Liver (tissue), 9 donors: ENCODE data around the gene MAGI1. TPM values are rescaled to one million over a fixed set of nuclear protein-coding genes. Genes with fewer than 3 reads are reported as not detected.

Experiments used
- DNase-seq: peaks from one replicate; pipeline ENCODE4 v3.0.0-alpha.2; 2017; ENCODE audit warnings: low spot score
- H3K27ac ChIP-seq, 2 donors: one replicate each; pipeline ENCODE4 v1.7.0; 2013; ENCODE audit warnings: inconsistent platforms in 2 of 2, low read length in 2 of 2, control low read depth in 1 of 2, low read depth in 1 of 2, mild to moderate bottlenecking in 1 of 2
- H3K27me3 ChIP-seq, 4 donors: one replicate each; pipeline versions ENCODE4 v1.6.1 to v1.7.0; 2013; ENCODE audit warnings: low read length in 3 of 4, inconsistent platforms in 1 of 4, mild to moderate bottlenecking in 1 of 4, moderate library complexity in 1 of 4; ENCODE audit not compliant: control insufficient read depth in 4 of 4, insufficient read depth in 4 of 4
- H3K36me3 ChIP-seq, 4 donors: one replicate each; pipeline versions ENCODE4 v1.6.1 to v1.7.0; 2013; ENCODE audit warnings: low read length in 3 of 4, mild to moderate bottlenecking in 3 of 4, low read depth in 1 of 4, moderate library complexity in 1 of 4; ENCODE audit not compliant: control insufficient read depth in 4 of 4, insufficient read depth in 3 of 4
- H3K4me1 ChIP-seq, 4 donors: one replicate each; pipeline versions ENCODE4 v1.6.1 to v1.7.0; 2013; ENCODE audit warnings: low read length in 3 of 4, mild to moderate bottlenecking in 3 of 4, moderate library complexity in 1 of 4; ENCODE audit not compliant: control insufficient read depth in 4 of 4, insufficient read depth in 4 of 4
- H3K4me3 ChIP-seq, 3 donors: one replicate each; pipeline versions ENCODE4 v1.6.1 to v1.7.0; 2013; ENCODE audit warnings: low read length in 3 of 3, control low read depth in 1 of 3, low read depth in 1 of 3, mild to moderate bottlenecking in 1 of 3
- H3K9ac ChIP-seq, 2 donors: one replicate each; pipeline ENCODE4 v1.7.0; 2013; ENCODE audit warnings: low read length in 2 of 2, mild to moderate bottlenecking in 2 of 2, moderate library complexity in 2 of 2, control low read depth in 1 of 2, low read depth in 1 of 2
- H3K9me3 ChIP-seq, 4 donors: one replicate each; pipeline versions ENCODE4 v1.6.1 to v1.7.0; 2013; ENCODE audit warnings: low read length in 3 of 4; ENCODE audit not compliant: control insufficient read depth in 4 of 4
- ATF3 ChIP-seq: IDR thresholded peaks from 2 replicates; pipeline ENCODE4 v1.6.1; 2016; ENCODE audit warnings: antibody characterized with exemption
- CTCF ChIP-seq: fragments of 150-350 bp; IDR thresholded peaks from 2 replicates; pipeline ENCODE4 v1.5.1; 2017; ENCODE audit warnings: improper control_type of control experiment, low read depth, low read length; ENCODE audit not compliant: missing input control
- EGR1 ChIP-seq, 2 donors: IDR thresholded peaks; 2 replicates each; pipeline ENCODE4 v1.6.1; 2016 to 2018; ENCODE audit warnings: antibody characterized with exemption in 2 of 2, low read depth in 2 of 2
- FOXA2 ChIP-seq: IDR thresholded peaks from 2 replicates; pipeline ENCODE4 v1.6.1; 2016; ENCODE audit warnings: antibody characterized with exemption
- HNF4A ChIP-seq, 2 donors: conservative IDR thresholded peaks; 2 replicates each; pipeline ENCODE4 v1.6.1; 2016; ENCODE audit warnings: antibody characterized with exemption in 2 of 2, mild to moderate bottlenecking in 2 of 2
- HNF4G ChIP-seq: IDR thresholded peaks from 2 replicates; pipeline ENCODE4 v1.6.1; 2016; ENCODE audit warnings: antibody characterized with exemption
- JUND ChIP-seq, 2 donors: IDR thresholded peaks; 2 replicates each; pipeline ENCODE4 v1.6.1; 2016; ENCODE audit warnings: antibody characterized with exemption in 2 of 2
- MAX ChIP-seq: IDR thresholded peaks from 2 replicates; pipeline ENCODE4 v1.6.1; 2016; ENCODE audit warnings: antibody characterized with exemption
- NR2F2 ChIP-seq: IDR thresholded peaks from 2 replicates; pipeline ENCODE4 v1.6.1; 2016; ENCODE audit warnings: antibody characterized with exemption
- RAD21 ChIP-seq, 2 donors: IDR thresholded peaks; 2 replicates each; pipeline ENCODE4 v1.6.1; 2016; ENCODE audit warnings: antibody characterized with exemption in 2 of 2, mild to moderate bottlenecking in 2 of 2
- REST ChIP-seq: IDR thresholded peaks from 2 replicates; pipeline ENCODE4 v1.6.1; 2016; ENCODE audit warnings: antibody characterized with exemption, mild to moderate bottlenecking
- RXRA ChIP-seq, 2 donors: IDR thresholded peaks; 2 replicates each; pipeline ENCODE4 v1.6.1; 2017 to 2018; ENCODE audit warnings: antibody characterized with exemption in 2 of 2, mild to moderate bottlenecking in 1 of 2
- SP1 ChIP-seq: IDR thresholded peaks from 2 replicates; pipeline ENCODE4 v1.6.1; 2018; ENCODE audit warnings: antibody characterized with exemption, mild to moderate bottlenecking
- TAF1 ChIP-seq: conservative IDR thresholded peaks from 2 replicates; pipeline ENCODE4 v1.6.1; 2016; ENCODE audit warnings: antibody characterized with exemption, mild to moderate bottlenecking
- YY1 ChIP-seq: IDR thresholded peaks from 2 replicates; pipeline ENCODE4 v1.6.1; 2016; ENCODE audit warnings: antibody characterized with exemption, mild to moderate bottlenecking
- WGBS: extraction: QIAGEN DNeasy Blood & Tissue Kit; methylation state at CpG from one replicate; pipeline ENCODE4 v1.1.7; 2013; 5-methylcytosine and 5-hydroxymethylcytosine counted together
- polyA plus RNA-seq, 2 donors: library from polyadenylated mRNA; stranded (reverse) in 1 of 2; unstranded in 1 of 2; fragments of 200-250 nt in 1 of 2; fragments of >200 nt in 1 of 2; fragmentation: Nextera tagmentation in 1 of 2; extraction: Ambion mirVana in 1 of 2; gene quantifications; one replicate each; pipeline versions ENCODE4 v1.2.1 to v1.2.3, GENCODE V29; 2013 to 2015
- total RNA-seq, 2 donors: library from RNA; depleted of rRNA; stranded (reverse); fragments of >200 nt; gene quantifications; one replicate each; pipeline ENCODE4 v1.2.3, GENCODE V29; 2014
- TF ChIP-seq, protein P1 (sequence below): IDR thresholded peaks from 2 replicates; pipeline ENCODE4 v1.6.1; 2016; ENCODE audit warnings: antibody characterized with exemption
- donor health status: healthy.
- donor health status: healthy.
- donor health status: healthy.
- donor health status: healthy.
- donor health status: healthy.

Gene MAGI1
- total and polyA plus RNA-seq, 4 donors, result 9.6 to 68.8 (median 14.0) TPM

DNA sequence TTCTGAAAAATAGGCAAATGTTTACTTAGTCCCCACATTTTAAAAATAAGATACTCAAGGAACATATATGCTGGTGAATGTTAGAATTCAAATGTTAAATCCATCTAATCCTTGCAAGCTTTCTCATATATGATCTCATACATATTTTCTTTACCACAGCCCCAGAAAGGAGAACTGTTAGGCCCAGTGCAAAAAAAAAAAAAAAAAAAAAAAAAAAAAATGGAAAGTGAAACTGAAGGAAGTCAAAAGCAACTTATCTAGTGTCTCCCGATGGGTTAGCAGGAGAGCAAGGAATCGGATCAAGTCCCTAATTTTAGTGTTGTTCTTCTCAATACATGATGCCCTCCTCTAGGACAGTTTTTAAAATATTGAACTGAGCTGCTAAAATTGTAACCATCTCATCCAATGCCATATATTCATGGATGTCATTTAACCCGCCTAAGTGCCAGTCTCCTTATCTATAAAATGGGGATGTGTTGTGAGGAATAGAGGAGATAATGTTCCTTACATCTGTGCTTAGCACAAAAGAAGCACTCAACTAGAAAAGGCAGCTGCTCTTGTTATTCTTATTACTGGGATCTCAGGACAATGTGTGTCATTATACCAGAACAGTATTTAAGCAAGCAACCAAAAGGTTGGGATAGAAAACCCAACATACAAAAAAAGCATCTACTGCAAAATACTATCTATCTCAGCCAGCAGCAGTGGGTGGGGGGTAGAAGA lies 279.7 kb downstream of the MAGI1 start:
- no peak overlapping the region for H3K27ac ChIP-seq
- H3K4me1 ChIP-seq, result no peaks in the 10 kb centered on the region
- no peak overlapping the region for H3K4me3 ChIP-seq
- H3K9ac ChIP-seq, result no peak overlapping the region
- H3K36me3 ChIP-seq, result no peaks in the 10 kb centered on the region
- TF ChIP-seq JUND (IDR thresholded peaks at IDR 0.05), result no peak
- TF ChIP-seq TAF1, result no peak
- no peak for TF ChIP-seq HNF4G
- no peak for TF ChIP-seq CTCF
- no peak for TF ChIP-seq HNF4A (conservative IDR thresholded peaks at IDR 0.05)
- no peak for TF ChIP-seq FOXA2
- TF ChIP-seq YY1, result no peak
- TF ChIP-seq, protein P1, sequence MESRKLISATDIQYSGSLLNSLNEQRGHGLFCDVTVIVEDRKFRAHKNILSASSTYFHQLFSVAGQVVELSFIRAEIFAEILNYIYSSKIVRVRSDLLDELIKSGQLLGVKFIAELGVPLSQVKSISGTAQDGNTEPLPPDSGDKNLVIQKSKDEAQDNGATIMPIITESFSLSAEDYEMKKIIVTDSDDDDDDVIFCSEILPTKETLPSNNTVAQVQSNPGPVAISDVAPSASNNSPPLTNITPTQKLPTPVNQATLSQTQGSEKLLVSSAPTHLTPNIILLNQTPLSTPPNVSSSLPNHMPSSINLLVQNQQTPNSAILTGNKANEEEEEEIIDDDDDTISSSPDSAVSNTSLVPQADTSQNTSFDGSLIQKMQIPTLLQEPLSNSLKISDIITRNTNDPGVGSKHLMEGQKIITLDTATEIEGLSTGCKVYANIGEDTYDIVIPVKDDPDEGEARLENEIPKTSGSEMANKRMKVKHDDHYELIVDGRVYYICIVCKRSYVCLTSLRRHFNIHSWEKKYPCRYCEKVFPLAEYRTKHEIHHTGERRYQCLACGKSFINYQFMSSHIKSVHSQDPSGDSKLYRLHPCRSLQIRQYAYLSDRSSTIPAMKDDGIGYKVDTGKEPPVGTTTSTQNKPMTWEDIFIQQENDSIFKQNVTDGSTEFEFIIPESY, result no peak
- no peaks in the 10 kb centered on the region for H3K27me3 ChIP-seq
- DNase-seq, result no peak
- H3K9me3 ChIP-seq, result no peaks in the 10 kb centered on the region
- WGBS, result 72% methylated on average over 3 of the region's 3 CpGs

DNA sequence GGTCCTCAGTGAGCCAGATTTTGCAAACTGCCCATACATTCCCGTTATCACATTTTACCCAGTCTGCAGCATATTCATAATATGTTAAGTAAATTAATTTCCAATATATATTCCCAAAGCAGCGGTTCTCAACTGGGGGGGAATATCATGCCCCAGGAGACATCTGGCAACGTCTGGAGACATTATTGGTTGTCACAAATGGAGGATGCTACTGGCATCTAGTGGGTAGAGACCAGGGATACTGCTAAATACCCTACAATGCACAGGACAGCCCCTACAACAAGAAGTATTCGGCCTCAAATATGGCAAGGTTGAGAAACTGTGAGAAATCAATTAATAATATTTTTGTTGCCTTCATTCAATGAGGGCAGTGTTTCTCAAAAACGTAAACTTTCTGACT lies 280.3 kb downstream of the MAGI1 start:
- H3K4me3 ChIP-seq, result no peak overlapping the region
- H3K27ac ChIP-seq, result no peak overlapping the region
- H3K4me1 ChIP-seq, result no peaks in the 10 kb centered on the region
- H3K9ac ChIP-seq, result no peak overlapping the region
- TF ChIP-seq HNF4A (conservative IDR thresholded peaks at IDR 0.05) (no peak), YY1 (no peak), HNF4G (no peak), RXRA (IDR thresholded peaks at IDR 0.05) (no peak), ATF3 (no peak), RAD21 (IDR thresholded peaks at IDR 0.05) (no peak), REST (no peak), FOXA2 (no peak), EGR1 (IDR thresholded peaks at IDR 0.05; ENCODE audit: low read depth in 2 of 2) (no peak), SP1 (no peak), MAX (no peak), CTCF (no peak), TAF1 (no peak), NR2F2 (no peak), JUND (IDR thresholded peaks at IDR 0.05) (no peak)
- no peak for DNase-seq
- H3K27me3 ChIP-seq, result no peaks in the 10 kb centered on the region
- H3K9me3 ChIP-seq, result no peaks in the 10 kb centered on the region
- WGBS, result 70% methylated on average over 5 of the region's 5 CpGs
- no peaks in the 10 kb centered on the region for H3K36me3 ChIP-seq
